Measurements from ENCODE around the gene DDA1. TPM values are rescaled to one million over a fixed set of nuclear protein-coding genes. Genes with fewer than 3 reads are reported as not detected.

The DDA1 gene
- total RNA-seq, 1 experiment from 2014 or later, result 24.6 TPM

GRCh38 chr19:17311455-17312188, 2.3 kb downstream of the DDA1 start:
- no peak for DNase-seq (ENCODE audit: low spot score)

DNA sequence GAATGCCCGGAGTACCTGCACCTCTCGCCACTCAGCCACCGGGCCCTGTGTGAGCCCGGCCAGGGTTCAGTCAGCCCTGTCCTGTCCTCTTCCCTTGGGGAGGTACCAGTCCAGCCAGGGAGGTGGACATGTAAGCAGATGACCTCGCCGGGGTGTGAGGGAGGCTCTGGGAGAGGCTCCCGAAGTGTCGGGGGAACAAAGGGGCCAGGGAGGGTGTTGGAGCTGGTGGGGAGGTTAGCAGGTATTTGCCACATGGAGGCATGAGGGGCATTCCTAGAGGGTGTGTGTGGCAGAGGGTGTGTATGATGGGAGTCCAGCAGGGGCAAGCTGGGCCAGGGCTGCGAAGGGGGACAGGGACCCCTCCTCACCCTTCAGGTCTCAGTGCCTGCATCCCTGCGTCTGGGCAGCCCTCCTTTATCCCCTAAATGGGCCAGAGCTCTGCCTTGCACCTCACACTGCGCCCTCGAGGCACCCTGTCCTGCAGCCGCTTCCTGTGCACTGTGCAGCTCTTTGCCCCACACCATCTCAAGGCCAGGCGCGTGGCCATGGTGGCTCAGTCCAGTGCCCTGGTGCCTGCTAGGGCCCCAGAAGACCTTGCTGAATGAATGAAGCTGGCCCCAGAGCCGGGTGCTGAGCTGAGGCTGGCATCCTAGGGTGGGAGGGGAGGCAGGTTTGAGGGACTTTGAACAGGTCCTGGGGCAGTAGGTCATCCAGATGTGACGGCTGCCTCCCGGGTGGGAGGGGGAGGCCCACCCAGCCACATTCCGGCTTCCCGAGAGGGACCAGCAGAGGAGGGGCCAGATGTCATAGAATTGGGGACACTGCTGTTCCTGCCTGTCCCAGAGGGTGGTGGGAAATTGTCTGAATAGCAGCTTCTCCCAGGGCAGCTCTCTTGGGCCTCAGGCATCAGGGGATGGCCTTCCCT, 3.1 kb downstream of the DDA1 start:
- DNase-seq (ENCODE audit: low spot score), result no peak

GRCh38 chr19:17314007-17314593, 4.7 kb downstream of the DDA1 start:
- no peak for DNase-seq (ENCODE audit: low spot score)

DNA sequence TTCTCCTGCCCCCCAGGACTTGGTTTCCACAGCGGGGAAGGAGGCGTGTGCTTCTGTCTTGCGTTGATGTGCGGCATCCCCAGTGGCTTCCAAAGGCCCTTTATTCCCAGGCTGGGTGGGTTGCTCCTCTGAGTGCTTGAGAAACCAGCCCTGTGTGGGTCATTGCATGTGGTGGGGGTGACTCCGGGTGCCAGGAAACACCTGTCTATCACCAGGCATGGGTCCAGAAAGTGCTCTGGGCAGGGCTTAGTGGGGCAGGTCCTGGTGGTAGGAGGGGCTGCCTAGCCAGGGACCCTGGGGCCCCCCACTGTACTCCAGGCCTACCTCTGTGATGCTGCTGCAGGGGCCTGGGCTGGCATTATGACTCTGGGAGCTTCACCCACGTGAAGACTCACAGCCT, 9.6 kb downstream of the DDA1 start:
- DNase-seq (ENCODE audit: low spot score), result no peak

DNA sequence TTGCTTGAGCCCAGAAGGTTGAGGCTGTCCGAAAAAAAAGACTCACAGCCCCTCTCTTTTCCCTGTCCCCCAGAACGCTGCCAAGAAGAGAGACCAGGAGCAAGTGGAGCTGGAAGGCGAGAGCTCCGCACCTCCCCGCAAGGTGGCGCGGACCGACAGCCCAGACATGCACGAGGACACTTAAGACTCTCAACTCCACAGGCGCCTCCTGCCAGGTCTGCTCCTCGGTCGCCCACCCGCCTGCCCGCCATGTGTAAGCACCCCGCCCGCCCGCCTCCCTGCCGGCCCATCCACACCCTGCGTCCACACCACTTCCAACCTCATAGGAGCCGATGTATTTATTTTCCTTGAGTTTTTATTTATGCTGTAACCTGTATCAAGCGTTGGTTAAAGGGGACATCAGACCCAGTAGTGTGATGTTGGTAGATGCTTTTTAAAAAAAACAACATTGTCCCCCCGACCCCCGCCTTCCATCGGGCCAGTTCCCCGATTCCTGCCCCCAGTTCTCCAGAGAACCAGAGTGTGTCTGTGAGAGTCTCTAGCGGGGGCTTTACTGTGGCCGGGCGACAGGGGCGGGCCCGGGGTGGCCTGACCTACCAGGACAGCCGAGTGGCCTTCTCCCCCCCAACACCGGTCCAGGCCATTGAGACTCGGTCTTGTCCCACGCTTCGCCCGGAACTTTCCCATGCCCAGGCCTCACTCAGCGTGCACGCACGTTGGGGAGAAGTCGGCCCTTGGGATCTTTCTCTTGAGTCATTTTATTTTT, 10.3 kb downstream of the DDA1 start:
- no peak for DNase-seq (ENCODE audit: low spot score)

GRCh38 chr19:17320435-17320834, 11.1 kb downstream of the DDA1 start:
- no peak for DNase-seq (ENCODE audit: low spot score)

- no peak for DNase-seq (ENCODE audit: low spot score)
Measured at GRCh38 chr19:17321655-17322489, 12.5 kb downstream of the DDA1 start.

DNA sequence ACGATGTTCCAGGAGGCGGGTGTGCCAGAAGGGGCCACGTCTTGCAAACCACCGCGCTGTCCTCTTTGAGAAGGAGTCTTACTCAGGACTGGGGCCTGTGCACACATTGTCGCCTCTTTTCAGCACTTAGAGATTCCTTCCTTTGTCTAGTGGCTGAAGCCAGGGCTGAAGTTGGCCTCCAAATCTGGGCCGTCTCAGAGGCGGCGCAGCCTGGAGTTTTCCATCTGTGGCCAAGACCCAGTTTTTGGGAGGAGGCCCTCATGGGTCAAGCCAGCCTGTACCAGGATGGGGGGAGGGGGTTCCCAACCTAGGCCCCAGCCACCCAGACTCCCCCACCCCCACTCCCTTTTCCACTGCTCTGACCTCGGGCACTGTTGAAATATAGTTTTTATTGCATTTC, 13.5 kb downstream of the DDA1 start:
- no peak for DNase-seq (ENCODE audit: low spot score)

DNA sequence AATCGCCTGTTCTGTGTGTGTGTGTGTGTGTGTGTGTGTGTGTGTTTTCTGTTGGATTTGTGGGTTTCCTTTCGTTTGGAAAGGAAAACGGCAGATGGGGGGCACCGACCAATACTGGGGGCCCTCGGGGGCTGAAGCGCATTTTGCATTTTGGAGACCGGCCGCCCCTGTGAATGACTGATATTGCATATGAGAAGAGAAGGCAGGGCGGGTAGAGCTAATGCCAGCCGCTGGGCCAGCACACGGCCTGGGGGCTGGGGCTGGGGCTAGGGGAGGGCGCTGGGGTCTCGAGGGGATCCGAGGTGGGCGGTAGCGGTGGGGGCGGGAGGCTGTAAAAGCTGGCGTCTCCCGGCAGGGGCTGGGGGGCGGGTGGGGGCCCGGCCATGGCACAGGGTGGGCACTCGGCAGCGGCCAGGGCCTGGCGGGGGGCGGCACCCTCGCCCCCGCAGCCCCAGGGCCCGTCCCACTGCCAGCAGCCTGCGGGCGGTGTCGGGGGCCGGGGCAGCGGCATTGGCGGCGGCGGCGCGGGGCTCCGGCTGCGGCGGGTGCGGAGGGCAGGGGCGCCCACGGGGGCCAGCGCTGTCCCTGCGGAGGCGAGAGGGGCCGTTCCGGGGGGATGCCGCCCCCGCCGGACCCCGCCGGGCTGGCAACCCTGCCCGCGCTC, 14.1 kb downstream of the DDA1 start:
- no peak for DNase-seq (ENCODE audit: low spot score)

DNA sequence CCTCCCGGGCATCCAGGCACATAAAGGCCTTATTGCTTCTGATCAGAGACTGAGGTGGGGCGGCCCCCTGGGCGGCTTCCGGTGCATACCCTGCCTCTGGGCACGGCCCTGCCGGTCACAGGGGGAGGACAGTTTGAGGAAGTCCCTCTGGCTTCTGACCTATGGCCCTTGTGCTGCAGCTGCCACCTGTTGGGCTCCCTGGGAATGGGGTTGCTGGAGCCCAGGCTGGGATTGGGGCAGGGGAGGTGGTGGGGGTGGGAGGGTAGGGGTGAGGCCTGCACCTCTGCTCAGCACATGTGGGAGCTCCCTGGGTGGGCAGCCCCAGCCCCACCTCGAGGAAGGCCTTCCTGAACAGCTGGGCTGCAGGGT, 14.6 kb downstream of the DDA1 start:
- no peak for DNase-seq (ENCODE audit: low spot score)

DNA sequence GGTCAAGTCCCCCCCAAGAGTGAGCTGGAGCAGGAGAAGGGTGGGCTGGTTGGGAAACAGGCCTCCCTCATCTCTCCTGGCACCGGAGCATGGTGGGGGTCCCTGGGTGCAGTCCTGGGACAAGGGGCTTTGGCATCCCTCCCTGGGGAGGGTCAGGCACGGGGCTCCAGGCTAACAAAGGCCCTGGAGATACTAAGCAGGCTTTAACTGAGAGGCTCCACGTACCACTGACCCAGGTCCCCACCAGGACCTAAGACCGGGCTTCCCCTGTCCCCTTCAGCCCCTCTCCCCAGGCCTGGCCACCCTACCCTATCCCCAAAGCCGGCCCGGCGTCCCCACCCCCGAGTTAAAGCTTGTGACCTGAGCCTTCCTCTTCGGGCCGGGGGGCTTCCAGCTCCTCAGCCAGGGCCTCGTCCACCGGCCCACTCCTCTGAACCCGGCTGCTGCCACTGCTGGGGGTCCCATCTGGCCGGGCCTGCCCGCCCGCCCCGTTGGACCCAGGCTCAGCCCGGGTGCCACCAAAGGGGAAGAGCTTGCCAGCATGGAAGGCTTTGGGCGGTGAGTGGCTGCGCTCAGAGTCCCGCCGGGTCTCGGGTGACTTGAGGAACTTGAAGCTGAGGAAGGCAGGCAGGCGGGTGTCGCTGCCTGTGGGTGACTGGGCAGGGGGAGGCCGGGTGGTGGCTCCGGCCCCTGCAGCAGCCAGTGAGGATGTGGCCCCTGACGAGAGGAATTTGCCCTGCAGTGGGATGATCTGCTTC, 15.2 kb downstream of the DDA1 start:
- DNase-seq (ENCODE audit: low spot score), result no peak

DNA sequence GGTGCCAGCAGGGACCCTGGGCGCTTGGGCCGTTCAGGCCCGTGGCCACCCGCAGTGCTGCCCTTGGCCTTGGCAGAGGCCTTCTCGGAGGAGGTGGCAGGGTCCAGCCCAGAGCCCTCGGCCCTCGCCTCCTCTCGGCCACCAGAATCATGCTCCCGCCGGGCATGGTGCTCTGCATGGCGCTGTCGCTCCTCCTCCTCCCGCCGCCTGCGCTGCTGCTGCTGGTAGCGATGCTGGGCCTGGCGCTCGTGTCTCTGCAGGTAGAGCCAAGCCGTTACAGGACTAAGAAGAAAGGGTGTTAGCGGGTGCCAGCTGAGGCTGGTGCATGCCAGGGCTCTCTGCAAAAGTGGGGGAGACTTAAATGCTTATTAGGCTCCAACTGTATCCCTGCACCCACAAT, 15.8 kb downstream of the DDA1 start:
- no peak for DNase-seq (ENCODE audit: low spot score)

DNA sequence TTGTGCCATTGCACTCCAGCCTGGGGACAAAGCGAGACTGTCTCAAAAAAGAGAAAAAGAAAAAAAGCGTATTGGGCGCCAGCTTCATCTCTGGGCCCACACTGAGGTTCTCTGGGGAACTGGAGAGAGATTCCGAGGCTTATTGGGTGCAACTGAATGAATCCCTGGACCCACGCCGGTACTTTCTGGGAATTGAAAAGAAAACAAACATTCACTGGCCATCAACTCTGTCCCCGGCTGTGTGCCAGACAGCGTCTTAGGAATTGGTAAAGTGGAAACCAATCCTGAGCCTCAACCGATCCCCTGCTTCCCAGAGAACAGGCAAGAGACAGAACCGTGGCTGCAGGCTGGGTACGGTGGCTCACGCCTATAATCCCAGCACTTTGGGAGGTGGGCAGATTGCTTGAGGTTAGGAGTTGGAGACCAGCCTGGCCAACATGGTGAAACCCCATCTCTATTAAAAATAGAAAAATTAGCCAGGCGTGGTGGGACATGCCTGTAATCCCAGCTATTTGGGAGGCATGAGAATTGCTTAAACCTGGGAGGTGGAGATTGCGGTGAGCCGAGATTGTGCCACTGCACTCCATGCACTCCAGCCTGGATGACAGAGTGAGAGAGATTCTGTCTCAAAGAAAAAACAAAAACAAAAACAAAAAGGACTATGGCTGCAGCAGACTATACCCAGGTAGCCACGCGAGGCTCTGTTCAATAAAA, 16.7 kb downstream of the DDA1 start:
- DNase-seq (ENCODE audit: low spot score), result no peak

- DNase-seq (ENCODE audit: low spot score), result no peak
Measured at GRCh38 chr19:17326595-17326966, 17.2 kb downstream of the DDA1 start.

DNA sequence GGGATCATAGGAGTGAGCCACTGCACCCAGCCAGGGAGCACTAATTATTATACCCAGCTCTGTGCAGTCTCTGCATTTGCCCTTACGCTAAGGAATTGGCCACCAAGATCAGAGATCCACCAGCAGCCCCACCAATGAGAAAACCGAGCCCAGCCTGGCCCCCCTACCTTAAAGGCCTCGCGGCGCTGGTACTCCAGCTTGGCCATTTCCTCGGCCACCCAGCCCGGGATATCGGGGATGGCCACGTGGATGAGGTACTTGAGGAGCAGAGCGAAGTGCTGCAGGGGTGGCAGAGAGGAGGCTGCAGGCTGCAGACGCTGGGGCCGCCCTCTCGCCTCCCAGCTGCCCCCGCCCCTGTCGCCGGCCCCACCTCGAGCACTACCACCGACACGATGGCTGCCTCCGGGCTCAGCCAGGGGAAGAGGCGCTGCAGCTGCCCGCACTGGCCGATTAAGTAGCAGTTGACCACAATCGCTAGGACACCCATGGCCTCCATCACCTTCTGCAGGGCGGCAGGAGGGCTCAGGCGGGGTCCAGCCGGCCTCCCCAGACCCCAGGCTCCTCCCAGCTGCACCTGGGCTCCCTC, 17.8 kb downstream of the DDA1 start:
- DNase-seq (ENCODE audit: low spot score), result no peak

DNA sequence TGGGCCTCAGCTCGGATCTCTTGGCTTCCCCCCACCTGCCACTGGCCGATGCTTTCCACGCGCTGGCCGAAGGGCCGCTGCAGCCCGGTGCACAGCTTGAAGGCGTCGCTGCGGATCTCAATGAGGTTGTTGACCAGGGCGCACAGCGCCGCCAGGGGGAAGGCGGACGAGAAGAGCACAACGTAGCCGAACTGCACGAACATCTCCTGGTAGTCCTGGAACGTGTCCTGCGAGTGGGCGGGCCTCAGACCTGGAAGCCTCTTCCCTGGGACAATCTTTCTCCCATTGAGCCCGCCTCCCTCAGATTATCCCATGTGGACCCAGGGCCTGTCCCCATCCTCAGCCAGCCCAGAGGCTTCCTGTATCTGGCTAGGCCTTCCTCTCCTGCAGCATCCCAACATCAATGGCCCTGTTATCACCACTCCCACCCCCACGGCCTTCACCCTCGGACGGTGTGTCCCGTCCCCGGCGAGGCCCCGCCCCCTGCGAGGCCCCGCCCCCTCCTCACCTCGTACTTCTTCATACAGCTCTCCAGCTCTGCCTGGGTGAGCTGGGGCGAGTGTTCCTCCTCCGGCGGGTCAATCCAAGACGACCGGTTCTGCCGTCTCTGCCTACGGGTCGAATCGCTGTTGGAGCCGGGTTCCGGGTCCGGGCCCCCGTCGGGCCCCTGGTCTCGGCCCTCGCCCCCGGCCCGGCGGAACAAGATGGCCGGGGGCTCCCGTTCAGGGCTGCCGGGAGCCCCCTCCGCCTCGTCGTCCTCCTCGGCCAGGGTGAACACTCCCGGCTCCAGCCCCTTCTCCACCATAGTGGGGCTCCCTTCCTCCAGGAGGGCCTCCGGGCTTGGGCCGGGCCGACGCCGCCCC, 18.5 kb downstream of the DDA1 start:
- peak; percentile 89 for DNase-seq (ENCODE audit: low spot score)

GRCh38 chr19:17328517-17329365, 19.4 kb downstream of the DDA1 start:
- no peak for DNase-seq (ENCODE audit: low spot score)
